ENCODE measurements around the gene WDR12. TPM values are rescaled to one million over a fixed set of nuclear protein-coding genes. Genes with fewer than 3 reads are reported as not detected.

WDR12 gene
- polyA plus RNA-seq, 3 donors: 4.1 to 14.6 (median 6.5) TPM

DNA sequence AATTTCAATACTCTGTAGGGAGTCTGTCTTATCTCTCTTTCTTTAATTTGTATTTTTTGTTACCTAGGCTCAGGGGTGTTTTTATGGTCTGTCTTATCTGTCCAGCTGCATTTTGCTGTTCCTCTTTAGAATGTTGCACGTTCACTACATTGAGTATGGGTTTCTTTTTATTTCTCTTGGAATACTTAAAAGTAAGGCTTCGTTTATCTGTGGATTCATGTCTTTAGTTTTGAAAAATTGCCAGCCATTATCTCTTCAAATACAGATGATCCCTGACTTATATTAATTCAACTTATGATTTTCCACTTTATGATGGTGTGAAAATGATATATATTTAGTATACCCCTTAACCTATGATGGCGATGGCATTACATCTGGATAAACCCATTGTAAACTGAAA, 27.5 kb upstream of the WDR12 start:
- no CpG with 5 or more reads among the region's 3 CpGs for WGBS (ENCODE audit: insufficient coverage)
- no peak overlapping the region for H3K4me2 ChIP-seq (replicated peaks; ENCODE audit: extremely low read depth, low read length, poor library complexity, severe bottlenecking)
- no peaks in the 10 kb centered on the region for H4K20me1 ChIP-seq (ENCODE audit: insufficient read depth, low read length)
- H3K27ac ChIP-seq (ENCODE audit: low read depth in 1 of 2, low read length in 2 of 2): no peak overlapping the region
- no peak overlapping the region for H2AFZ ChIP-seq (ENCODE audit: insufficient read depth, low read depth, low read length, poor library complexity, severe bottlenecking)
- Mint-ChIP-seq H3K27ac (no peak overlapping the region), H3K36me3 (peaks cover 20 to 34% of the 10 kb centered on the region in 2 donors), H3K4me1 (no peaks in the 10 kb centered on the region), H3K27me3 (ENCODE audit: low read depth in 3 of 3) (no peaks in the 10 kb centered on the region), H3K9me3 (peaks cover 0 to 2% (median 0%) of the 10 kb centered on the region in 7 donors), H3K4me3 (no peak overlapping the region)
- TF ChIP-seq, protein P1, sequence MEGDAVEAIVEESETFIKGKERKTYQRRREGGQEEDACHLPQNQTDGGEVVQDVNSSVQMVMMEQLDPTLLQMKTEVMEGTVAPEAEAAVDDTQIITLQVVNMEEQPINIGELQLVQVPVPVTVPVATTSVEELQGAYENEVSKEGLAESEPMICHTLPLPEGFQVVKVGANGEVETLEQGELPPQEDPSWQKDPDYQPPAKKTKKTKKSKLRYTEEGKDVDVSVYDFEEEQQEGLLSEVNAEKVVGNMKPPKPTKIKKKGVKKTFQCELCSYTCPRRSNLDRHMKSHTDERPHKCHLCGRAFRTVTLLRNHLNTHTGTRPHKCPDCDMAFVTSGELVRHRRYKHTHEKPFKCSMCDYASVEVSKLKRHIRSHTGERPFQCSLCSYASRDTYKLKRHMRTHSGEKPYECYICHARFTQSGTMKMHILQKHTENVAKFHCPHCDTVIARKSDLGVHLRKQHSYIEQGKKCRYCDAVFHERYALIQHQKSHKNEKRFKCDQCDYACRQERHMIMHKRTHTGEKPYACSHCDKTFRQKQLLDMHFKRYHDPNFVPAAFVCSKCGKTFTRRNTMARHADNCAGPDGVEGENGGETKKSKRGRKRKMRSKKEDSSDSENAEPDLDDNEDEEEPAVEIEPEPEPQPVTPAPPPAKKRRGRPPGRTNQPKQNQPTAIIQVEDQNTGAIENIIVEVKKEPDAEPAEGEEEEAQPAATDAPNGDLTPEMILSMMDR (IDR thresholded peaks at IDR 0.05): no peak
- intact Hi-C loops (cut with micrococcal nuclease): no loop called here
- no peaks in the 10 kb centered on the region for H3K27me3 ChIP-seq (ENCODE audit: control insufficient read depth in 2 of 2, insufficient read depth in 2 of 2, low read length in 2 of 2)
- H3K9ac ChIP-seq (ENCODE audit: insufficient read depth, low read length, poor library complexity, severe bottlenecking): no peak overlapping the region
- no peaks in the 10 kb centered on the region for H3K4me1 ChIP-seq (ENCODE audit: control insufficient read depth in 1 of 2, insufficient read depth in 2 of 2, low read length in 2 of 2)
- H3K36me3 ChIP-seq (replicated peaks in 1 of 2; ENCODE audit: control insufficient read depth in 1 of 2, insufficient read depth in 2 of 2, low read length in 2 of 2): peaks cover 0 to 5% of the 10 kb centered on the region in 2 donors
- H3K9me3 ChIP-seq (replicated peaks in 1 of 2; ENCODE audit: control insufficient read depth in 1 of 2, insufficient read depth in 1 of 2, low read length in 2 of 2): no peaks in the 10 kb centered on the region
- H3K4me3 ChIP-seq (replicated peaks in 1 of 3; ENCODE audit: low read depth in 2 of 3, low read length in 3 of 3): no peak overlapping the region
- DNase-seq: no peak
- no peaks in the 10 kb centered on the region for H3K79me2 ChIP-seq (ENCODE audit: insufficient read depth, low read length)

DNA sequence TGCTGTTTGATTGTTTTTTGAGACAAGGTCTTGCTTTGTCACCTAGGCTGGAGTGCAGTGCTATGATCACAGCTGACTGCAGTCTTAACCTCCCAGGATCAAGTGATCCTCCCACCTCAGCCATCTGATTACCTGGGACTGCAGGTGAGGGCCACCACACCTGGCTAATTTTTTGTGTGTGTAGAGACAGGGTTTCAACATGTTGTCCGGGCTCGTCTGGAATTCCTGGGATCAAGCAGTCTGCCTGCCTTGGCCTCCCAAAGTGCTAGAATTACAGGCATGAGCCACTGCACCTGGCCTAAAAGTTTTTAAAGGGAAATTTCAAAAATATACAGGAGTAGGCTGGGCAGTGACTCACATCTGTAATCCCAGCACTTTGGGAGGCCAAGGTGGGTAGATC, 23.0 kb upstream of the WDR12 start:
- no peak overlapping the region for H3K4me3 Mint-ChIP-seq
- H4K20me1 ChIP-seq (ENCODE audit: insufficient read depth, low read length): no peaks in the 10 kb centered on the region

More for the DNA sequence above, 23.0 kb upstream of the WDR12 start:
- H3K27me3 ChIP-seq (ENCODE audit: control insufficient read depth in 2 of 2, insufficient read depth in 2 of 2, low read length in 2 of 2): no peaks in the 10 kb centered on the region
- H3K27me3 Mint-ChIP-seq (ENCODE audit: low read depth in 3 of 3): no peaks in the 10 kb centered on the region
- H3K4me2 ChIP-seq (replicated peaks; ENCODE audit: extremely low read depth, low read length, poor library complexity, severe bottlenecking): no peak overlapping the region
- no peak overlapping the region for H2AFZ ChIP-seq (ENCODE audit: insufficient read depth, low read depth, low read length, poor library complexity, severe bottlenecking)
- TF ChIP-seq, protein P1 (IDR thresholded peaks at IDR 0.05): no peak
- H3K9me3 ChIP-seq (replicated peaks in 1 of 2; ENCODE audit: control insufficient read depth in 1 of 2, insufficient read depth in 1 of 2, low read length in 2 of 2): peaks cover 0 to 5% of the 10 kb centered on the region in 2 donors
- no peaks in the 10 kb centered on the region for H3K79me2 ChIP-seq (ENCODE audit: insufficient read depth, low read length)
- H3K27ac ChIP-seq (ENCODE audit: low read depth in 1 of 2, low read length in 2 of 2): no peak overlapping the region
- peaks cover 2% of the 10 kb centered on the region for H3K4me1 Mint-ChIP-seq
- peaks cover 0 to 9% (median 5%) of the 10 kb centered on the region in 7 donors for H3K9me3 Mint-ChIP-seq
- peaks cover 24 to 43% of the 10 kb centered on the region in 2 donors for H3K36me3 Mint-ChIP-seq
- WGBS (ENCODE audit: insufficient coverage): 100% methylated on average over 2 of the region's 2 CpGs
- H3K27ac Mint-ChIP-seq: peak overlapping the region in 1 of 7 donors; percentile 6
- H3K4me3 ChIP-seq (replicated peaks in 1 of 3; ENCODE audit: low read depth in 2 of 3, low read length in 3 of 3): no peak overlapping the region
- DNase-seq: no peak
- no peaks in the 10 kb centered on the region for H3K4me1 ChIP-seq (ENCODE audit: control insufficient read depth in 1 of 2, insufficient read depth in 2 of 2, low read length in 2 of 2)
- no peak overlapping the region for H3K9ac ChIP-seq (ENCODE audit: insufficient read depth, low read length, poor library complexity, severe bottlenecking)
- peaks cover 0 to 7% of the 10 kb centered on the region in 2 donors for H3K36me3 ChIP-seq (replicated peaks in 1 of 2; ENCODE audit: control insufficient read depth in 1 of 2, insufficient read depth in 2 of 2, low read length in 2 of 2)
- intact Hi-C loops (cut with micrococcal nuclease): no loop called here

All from CD14-positive monocyte (primary cell).